ENCODE data around the gene FOXN3. TPM values are rescaled to one million over a fixed set of nuclear protein-coding genes. Genes with fewer than 3 reads are reported as not detected.

The FOXN3 gene
- total and polyA plus RNA-seq, 8 donors = 43.5 to 80.7 (median 49.1) TPM

DNA sequence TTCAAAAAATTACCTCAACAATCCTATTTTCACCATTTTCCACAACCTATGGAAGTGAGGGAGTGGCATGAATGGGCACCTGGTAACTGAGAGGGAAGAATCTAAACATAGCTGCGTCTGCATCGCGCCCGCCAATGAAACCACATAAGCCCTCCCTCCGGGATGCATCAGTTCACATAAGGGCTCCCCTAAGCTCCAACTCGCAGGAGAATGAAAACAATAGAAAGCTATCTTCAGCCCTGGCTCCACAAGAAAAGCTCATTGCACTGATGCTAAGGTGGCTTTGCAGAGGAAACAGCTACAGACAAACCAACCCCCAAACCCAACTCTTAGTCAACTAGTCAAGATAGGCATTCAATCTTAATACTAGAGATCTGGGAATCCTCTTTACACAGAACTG, 173.3 kb downstream of the FOXN3 start:
- Histone ChIP-seq H3K4me1 (peaks cover 4 to 17% of the 10 kb centered on the region in 2 donors), H3K4me3 (no peak overlapping the region), H3K9me3 (no peaks in the 10 kb centered on the region), H3K27me3 (no peaks in the 10 kb centered on the region), H3K27ac (no peak overlapping the region), H3K36me3 (no peaks in the 10 kb centered on the region)
- ATAC-seq (no peak), DNase-seq (no peak)
- intact Hi-C loops (cut with DNase I) = no loop called here
- TF ChIP-seq, protein P1, sequence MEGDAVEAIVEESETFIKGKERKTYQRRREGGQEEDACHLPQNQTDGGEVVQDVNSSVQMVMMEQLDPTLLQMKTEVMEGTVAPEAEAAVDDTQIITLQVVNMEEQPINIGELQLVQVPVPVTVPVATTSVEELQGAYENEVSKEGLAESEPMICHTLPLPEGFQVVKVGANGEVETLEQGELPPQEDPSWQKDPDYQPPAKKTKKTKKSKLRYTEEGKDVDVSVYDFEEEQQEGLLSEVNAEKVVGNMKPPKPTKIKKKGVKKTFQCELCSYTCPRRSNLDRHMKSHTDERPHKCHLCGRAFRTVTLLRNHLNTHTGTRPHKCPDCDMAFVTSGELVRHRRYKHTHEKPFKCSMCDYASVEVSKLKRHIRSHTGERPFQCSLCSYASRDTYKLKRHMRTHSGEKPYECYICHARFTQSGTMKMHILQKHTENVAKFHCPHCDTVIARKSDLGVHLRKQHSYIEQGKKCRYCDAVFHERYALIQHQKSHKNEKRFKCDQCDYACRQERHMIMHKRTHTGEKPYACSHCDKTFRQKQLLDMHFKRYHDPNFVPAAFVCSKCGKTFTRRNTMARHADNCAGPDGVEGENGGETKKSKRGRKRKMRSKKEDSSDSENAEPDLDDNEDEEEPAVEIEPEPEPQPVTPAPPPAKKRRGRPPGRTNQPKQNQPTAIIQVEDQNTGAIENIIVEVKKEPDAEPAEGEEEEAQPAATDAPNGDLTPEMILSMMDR (IDR thresholded peaks at IDR 0.05) = no peak

DNA sequence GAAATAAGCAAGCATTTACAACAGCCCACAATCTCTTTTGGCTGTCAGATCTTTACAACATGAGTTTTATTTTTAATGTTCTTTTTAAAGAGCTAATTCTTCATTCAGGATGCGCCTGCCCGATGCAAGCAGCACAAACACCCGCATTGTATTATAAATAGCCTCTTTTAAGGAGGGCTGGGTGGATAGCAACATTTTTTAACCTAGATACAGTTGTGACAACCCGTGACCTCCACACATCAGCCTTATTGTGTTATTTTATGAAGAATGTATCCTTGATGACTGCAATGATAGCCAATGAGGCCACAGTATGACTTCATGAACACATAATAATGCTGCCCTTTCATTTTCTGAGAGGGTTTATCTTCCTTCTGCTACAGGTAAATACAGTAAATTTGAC, 173.7 kb downstream of the FOXN3 start:
- Histone ChIP-seq H3K36me3 (no peaks in the 10 kb centered on the region), H3K4me1 (peaks cover 2 to 16% of the 10 kb centered on the region in 2 donors), H3K27ac (no peak overlapping the region), H3K9me3 (no peaks in the 10 kb centered on the region), H3K27me3 (no peaks in the 10 kb centered on the region), H3K4me3 (no peak overlapping the region)
- TF ChIP-seq, protein P1 (IDR thresholded peaks at IDR 0.05) = no peak
- ATAC-seq (no peak), DNase-seq (no peak)
- intact Hi-C loops (cut with DNase I) = no loop called here

DNA sequence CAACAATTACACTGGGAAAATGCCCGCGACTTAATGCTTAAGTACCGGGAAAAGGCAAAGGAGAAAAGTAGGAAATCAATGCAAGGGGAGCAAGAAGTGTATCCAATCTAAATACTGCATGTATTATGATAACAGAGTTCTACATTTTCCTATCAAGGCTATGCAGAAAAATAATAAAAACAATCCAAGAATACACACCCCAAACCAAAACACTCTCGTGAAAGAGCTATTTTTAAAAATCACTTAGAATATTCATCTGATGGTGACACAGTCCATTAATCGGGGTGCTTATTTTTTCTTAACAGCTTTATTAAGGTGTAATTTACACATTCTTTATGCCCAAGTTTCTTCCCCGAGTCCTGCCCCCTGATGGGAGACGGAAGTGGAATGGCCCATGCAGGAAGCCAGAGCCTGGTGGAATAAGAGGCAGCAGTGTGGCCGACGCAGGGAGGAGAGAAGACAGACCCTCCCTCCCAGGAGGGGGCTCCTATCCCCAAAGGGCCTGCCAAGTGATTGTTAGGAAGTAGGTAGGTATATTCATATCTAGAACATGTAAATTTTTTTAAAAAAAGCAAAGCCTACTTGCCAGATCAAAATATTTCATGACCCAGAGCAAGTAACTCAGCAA, 174.3 kb downstream of the FOXN3 start:
- H3K9me3 ChIP-seq = no peaks in the 10 kb centered on the region
- TF ChIP-seq, protein P1 (IDR thresholded peaks at IDR 0.05) = no peak
- intact Hi-C loops (cut with DNase I) = no loop called here
- no peak overlapping the region for H3K27ac ChIP-seq
- no peak overlapping the region for H3K4me3 ChIP-seq
- DNase-seq (no peak), ATAC-seq (no peak)
- H3K36me3 ChIP-seq = no peaks in the 10 kb centered on the region
- peaks cover 0 to 16% of the 10 kb centered on the region in 2 donors for H3K4me1 ChIP-seq
- no peaks in the 10 kb centered on the region for H3K27me3 ChIP-seq

DNA sequence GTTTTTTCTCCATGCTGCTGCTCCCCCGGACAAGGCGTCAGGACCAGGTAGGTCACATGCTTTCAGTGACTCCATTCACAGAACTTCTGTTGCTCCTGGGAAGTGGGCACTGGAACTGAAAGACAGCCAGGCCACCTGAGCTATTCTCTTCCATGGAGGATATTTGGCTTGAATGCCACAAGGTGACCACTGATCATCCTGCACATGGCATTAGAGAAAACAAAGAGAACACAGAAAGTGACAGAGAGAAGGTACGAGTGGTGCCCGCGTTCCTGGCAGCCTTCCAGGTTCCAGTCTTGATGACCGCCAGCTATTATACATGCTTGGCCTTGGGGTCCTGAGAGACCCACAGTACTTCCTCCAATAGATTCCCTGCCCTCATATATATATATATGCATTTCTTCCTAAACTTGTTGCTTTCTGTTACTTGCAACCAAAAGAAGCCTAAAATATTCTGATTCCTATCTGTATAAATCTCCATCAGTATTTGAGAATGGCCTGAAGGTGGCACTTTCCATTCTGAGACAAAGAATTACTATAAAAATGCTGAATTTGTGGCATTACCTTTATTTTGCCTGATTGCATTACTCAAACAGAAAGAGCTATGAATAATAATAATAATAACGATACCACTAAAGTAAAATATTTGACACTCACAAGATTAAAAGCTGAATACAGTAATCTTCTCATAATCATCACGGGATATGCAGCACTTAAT, 174.9 kb downstream of the FOXN3 start:
- ATAC-seq = no peak
- H3K27me3 ChIP-seq = no peaks in the 10 kb centered on the region
- TF ChIP-seq, protein P1 (IDR thresholded peaks at IDR 0.05) = no peak
- no peak overlapping the region for H3K27ac ChIP-seq
- no peaks in the 10 kb centered on the region for H3K9me3 ChIP-seq
- no peaks in the 10 kb centered on the region for H3K36me3 ChIP-seq
- H3K4me1 ChIP-seq = peaks cover 0 to 16% of the 10 kb centered on the region in 2 donors
- intact Hi-C loops (cut with DNase I) = no loop called here
- no peak overlapping the region for H3K4me3 ChIP-seq
- no peak for DNase-seq

DNA sequence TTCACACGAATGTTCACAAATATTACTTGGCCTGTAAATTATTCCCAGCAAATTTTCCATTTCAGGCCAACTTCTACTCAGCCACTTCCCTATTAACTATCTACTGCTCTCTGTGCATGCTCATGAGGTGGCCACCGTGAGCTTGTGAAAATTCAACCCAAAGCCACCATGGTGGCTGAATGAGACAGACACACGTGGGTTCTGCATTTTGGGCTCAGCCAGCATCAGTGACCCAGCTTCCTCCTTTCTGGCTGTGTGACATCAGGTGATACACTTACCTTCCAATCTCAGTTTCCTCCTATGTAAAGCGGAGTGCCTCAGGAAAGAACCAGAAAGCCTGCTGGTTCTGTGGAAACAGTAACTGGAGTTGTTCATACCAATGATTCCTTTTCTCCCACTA, 175.8 kb downstream of the FOXN3 start:
- TF ChIP-seq, protein P1 (IDR thresholded peaks at IDR 0.05) = no peak
- no peaks in the 10 kb centered on the region for H3K9me3 ChIP-seq
- H3K27ac ChIP-seq = no peak overlapping the region
- intact Hi-C loops (cut with DNase I) = no loop called here
- ATAC-seq = no peak
- DNase-seq = no peak
- no peaks in the 10 kb centered on the region for H3K27me3 ChIP-seq
- H3K4me1 ChIP-seq = peaks cover 0 to 16% of the 10 kb centered on the region in 2 donors
- no peak overlapping the region for H3K4me3 ChIP-seq
- H3K36me3 ChIP-seq = no peaks in the 10 kb centered on the region

All from left lung (tissue), 10 donors.